ENCODE results near the gene S100A11.
"Not testable (repeated sequence)": the region's sequence is repeated elsewhere in the genome, so short reads cannot be mapped to it uniquely, and the experiment has no call there.

DNA sequence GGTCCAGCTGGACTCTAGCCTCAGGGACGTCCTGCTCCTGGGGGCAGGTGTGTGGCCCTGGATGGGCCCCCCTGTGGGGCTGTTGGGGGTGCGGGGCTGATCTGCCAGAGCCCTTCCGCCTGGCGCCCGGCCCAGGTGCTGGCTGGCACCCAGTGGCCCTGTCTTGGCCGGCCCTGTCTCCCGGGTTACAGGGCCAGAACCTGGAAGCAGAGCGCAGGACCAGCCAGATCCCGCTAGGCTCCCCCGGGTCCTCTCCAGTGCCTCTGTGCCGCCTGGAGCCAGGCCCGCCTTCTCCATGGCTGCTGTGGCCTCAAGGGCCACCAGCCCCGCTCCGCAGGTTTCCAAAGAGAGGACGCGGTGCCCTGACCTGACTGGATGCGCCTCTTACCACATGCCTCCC lies 44.2 kb upstream of the S100A11 start:
- TF ChIP-seq CTCF, POLR2A (IDR thresholded peaks at IDR 0.05): not testable (repeated sequence)

Data from lower leg skin (tissue), 3 donors.